BE2C (cell line): ENCODE measurements around the gene PRPF40B.

Experiments used
- DNase-seq: peaks from one replicate; pipeline ENCODE4 v3.0.0-alpha.2; 2020
- H3K27me3 ChIP-seq: fragments of 250-450 bp; sonication (Bioruptor Pico); 2 replicates; pipeline ENCODE4 v1.5.1; 2020; ENCODE audit warnings: mild to moderate bottlenecking
- H3K36me3 ChIP-seq: fragments of 250-450 bp; sonication (Bioruptor Pico); 2 replicates; pipeline ENCODE4 v1.5.1; 2020; ENCODE audit warnings: mild to moderate bottlenecking
- H3K4me1 ChIP-seq: fragments of 250-450 bp; sonication (Bioruptor Pico); 2 replicates; pipeline ENCODE4 v1.5.1; 2020
- H3K4me3 ChIP-seq: 2 replicates; pipeline ENCODE4 v1.5.1; 2011; ENCODE audit warnings: low read depth, low read length
- H3K9me3 ChIP-seq: fragments of 250-450 bp; sonication (Bioruptor Pico); 2 replicates; pipeline ENCODE4 v1.5.1; 2020
- CTCF ChIP-seq: IDR thresholded peaks from 2 replicates; pipeline ENCODE4 v1.5.1; 2012; ENCODE audit warnings: mild to moderate bottlenecking, low read depth, low read length

Gene PRPF40B

GRCh38 chr12:49582850-49583249 lies 40.5 kb upstream of the PRPF40B start:
- H3K4me1 ChIP-seq = peaks cover 3% of the 10 kb centered on the region; the same call in 1 of the 2 replicates
- no peaks in the 10 kb centered on the region for H3K9me3 ChIP-seq
- H3K4me3 ChIP-seq = no peak overlapping the region
- TF ChIP-seq CTCF = no peak
- no peak for DNase-seq
- no peaks in the 10 kb centered on the region for H3K27me3 ChIP-seq
- H3K36me3 ChIP-seq = peaks cover 9% of the 10 kb centered on the region

- Histone ChIP-seq H3K9me3 (no peaks in the 10 kb centered on the region), H3K36me3 (peaks cover 9% of the 10 kb centered on the region), H3K4me1 (peaks cover 5% of the 10 kb centered on the region), H3K4me3 (no peak overlapping the region), H3K27me3 (no peaks in the 10 kb centered on the region)
- DNase-seq = no peak
- TF ChIP-seq CTCF = no peak
Observed at GRCh38 chr12:49583366-49584094, 39.8 kb upstream of the PRPF40B start.

GRCh38 chr12:49584591-49584990 lies 38.8 kb upstream of the PRPF40B start:
- no peak for DNase-seq
- Histone ChIP-seq H3K36me3 (peaks cover 9% of the 10 kb centered on the region), H3K4me1 (peaks cover 8% of the 10 kb centered on the region), H3K27me3 (no peaks in the 10 kb centered on the region), H3K4me3 (no peak overlapping the region), H3K9me3 (no peaks in the 10 kb centered on the region)
- no peak for TF ChIP-seq CTCF

- Histone ChIP-seq H3K4me3 (no peak overlapping the region), H3K27me3 (no peaks in the 10 kb centered on the region), H3K9me3 (no peaks in the 10 kb centered on the region), H3K36me3 (peaks cover 9% of the 10 kb centered on the region), H3K4me1 (peaks cover 8% of the 10 kb centered on the region)
- no peak for TF ChIP-seq CTCF
- no peak for DNase-seq
Observed at GRCh38 chr12:49585477-49586459, 37.6 kb upstream of the PRPF40B start.

- peaks cover 8% of the 10 kb centered on the region for H3K4me1 ChIP-seq
- no peaks in the 10 kb centered on the region for H3K27me3 ChIP-seq
- peaks cover 9% of the 10 kb centered on the region for H3K36me3 ChIP-seq
- peak; percentile 18; the same call in 1 of the 2 replicates for TF ChIP-seq CTCF
- H3K9me3 ChIP-seq = no peaks in the 10 kb centered on the region
- no peak overlapping the region for H3K4me3 ChIP-seq
- DNase-seq = no peak
Observed at GRCh38 chr12:49587174-49587908, 36.0 kb upstream of the PRPF40B start.
